Cerebellar cortex (tissue), 1 donor: ENCODE measurements around the gene TCF25.
A peak's percentile ranks its signal among the peaks of the same experiment; 100 is the strongest.
"Not testable (repeated sequence)": the region's sequence is repeated elsewhere in the genome, so short reads cannot be mapped to it uniquely, and the experiment has no call there.

ENCODE experiments used
- DNase-seq: peaks from one replicate; pipeline ENCODE4 v3.0.0-alpha.2; 2015; ENCODE audit warnings: low spot score

The TCF25 gene, protein sequence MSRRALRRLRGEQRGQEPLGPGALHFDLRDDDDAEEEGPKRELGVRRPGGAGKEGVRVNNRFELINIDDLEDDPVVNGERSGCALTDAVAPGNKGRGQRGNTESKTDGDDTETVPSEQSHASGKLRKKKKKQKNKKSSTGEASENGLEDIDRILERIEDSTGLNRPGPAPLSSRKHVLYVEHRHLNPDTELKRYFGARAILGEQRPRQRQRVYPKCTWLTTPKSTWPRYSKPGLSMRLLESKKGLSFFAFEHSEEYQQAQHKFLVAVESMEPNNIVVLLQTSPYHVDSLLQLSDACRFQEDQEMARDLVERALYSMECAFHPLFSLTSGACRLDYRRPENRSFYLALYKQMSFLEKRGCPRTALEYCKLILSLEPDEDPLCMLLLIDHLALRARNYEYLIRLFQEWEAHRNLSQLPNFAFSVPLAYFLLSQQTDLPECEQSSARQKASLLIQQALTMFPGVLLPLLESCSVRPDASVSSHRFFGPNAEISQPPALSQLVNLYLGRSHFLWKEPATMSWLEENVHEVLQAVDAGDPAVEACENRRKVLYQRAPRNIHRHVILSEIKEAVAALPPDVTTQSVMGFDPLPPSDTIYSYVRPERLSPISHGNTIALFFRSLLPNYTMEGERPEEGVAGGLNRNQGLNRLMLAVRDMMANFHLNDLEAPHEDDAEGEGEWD

GRCh38 chr16:89873109-89873971, at the start of gene TCF25:
Gene TCF25, plus strand, starts transcription at chr16:89873592. Its CDS starts 76 bp downstream, at chr16:89873668.
- DNase-seq: peak; percentile 81

GRCh38 chr16:89823824-89824148, 49.6 kb upstream of the TCF25 start:
- not testable (repeated sequence) for DNase-seq

DNA sequence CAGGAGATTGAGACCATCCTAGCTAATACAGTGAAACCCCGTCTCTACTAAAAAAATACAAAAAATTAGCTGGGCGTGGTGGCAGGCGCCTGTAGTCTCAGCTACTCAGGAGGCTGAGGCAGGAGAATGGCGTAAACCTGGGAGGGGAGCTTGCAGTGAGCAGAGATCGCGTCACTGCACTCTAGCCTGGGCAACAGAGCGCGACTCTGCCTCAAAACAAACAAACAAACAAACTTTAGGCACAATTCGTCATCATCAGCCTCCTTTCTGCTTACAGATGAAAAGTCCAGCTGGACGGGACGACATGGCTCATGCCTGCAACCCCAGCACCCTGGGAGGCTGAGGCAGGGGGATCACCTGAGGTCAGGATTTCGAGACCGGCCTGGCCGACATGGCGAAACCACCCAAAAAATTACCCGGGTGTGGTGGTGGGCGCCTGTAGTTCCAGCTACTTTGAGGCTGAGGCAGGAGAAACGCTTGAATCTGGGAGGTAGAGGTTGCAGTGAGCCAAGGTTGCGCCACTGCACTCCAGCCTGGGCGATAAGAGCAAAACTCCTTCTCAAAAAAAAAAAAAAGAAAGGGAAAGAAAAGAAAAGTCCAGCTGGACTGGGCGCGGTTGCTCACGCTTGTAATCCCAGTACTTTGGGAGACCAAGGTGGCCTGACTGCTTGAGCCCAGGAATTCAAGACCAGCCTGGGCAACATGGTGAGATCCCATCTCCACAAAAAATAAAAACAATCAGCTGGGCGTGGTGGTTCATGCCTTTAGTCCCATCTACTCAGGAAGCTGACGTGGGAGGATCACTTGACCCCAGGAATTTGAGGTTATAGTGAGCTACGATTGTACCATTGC, 46.6 kb upstream of the TCF25 start:
- no peak for DNase-seq

GRCh38 chr16:89827383-89828198, 45.8 kb upstream of the TCF25 start:
- peak; percentile 68 for DNase-seq

- DNase-seq: peak; percentile 38
Measured at GRCh38 chr16:89828199-89828869, 45.1 kb upstream of the TCF25 start, which contains the start of gene SPIRE2. Gene SPIRE2, plus strand, starts transcription at chr16:89828475. Its CDS starts 76 bp downstream, at chr16:89828551.

DNA sequence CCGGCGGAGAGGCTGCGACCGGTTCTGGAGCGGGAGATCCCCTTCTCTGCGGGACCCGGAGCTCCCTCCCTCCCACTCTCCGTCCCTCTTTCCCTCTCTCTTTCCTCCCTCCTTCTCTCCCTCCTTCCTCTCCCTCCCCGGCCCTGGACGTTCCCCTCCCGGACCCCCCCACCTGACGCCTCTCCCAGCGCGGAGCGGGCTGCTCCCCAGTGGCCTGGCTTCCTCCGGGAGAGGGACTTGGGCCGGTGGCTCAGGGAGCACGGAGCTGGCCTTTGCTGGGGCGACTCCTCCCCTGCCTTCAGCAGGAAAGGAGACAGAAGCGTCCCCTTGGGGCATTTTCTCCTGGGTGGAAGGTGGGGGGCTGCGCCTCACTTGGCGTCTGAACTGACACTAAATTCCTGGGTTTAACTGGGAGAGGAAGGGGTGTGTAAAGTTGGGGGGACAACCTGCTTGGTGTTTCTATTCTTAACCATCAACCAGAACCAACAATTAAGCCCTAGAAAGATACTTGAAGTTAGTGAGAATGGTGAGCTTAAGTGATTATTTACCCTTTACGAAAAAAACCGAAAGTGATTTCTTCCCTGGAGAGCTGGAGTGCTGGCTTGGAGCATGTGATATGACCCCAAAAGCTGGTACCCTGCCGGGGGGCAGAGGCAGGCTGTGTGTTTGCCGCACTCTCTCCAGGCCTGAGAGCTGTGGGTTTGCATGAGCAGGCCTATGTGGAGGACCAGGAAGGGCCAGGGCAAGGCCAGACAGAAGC, 44.3 kb upstream of the TCF25 start:
- peak; percentile 33 for DNase-seq

DNA sequence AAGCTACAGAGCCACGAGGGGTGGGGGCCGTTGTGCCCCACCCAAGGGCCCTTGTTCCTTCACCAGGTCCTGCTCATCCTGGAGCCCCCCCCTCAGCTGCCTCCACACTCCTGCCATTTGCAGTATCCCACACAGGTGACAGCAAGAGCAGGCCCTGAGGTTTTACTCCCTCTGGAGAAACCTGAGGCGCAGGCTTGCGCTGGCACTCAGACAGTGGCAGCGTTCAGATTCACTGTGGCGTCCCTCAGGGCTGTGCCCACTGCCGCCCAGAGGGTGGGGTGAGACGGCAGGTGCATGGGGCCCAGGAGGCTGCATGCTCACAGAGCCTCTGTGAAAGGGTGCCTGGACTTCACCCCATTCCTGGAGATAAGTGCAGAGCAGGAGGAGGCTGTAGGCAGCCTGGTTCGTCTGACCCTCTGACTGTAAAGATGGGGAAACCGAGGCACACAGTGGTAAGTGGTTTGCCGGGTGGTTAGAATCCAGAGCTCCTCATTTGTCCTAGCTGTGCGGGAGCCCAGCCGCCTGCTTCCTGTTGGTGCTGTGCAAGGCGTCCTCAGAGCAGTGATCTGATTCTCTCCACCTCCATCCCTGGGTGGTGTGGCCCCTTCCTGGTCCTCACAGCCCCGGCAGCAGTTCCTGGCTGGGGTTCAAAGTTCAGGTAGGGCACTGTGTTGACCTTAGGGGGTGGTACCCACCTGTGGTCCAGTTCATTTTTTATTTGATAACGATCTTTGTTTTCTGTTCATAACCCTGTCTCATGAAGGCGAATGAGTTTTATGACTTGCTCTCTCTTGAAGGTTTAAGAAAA, 43.6 kb upstream of the TCF25 start:
- DNase-seq: no peak

DNA sequence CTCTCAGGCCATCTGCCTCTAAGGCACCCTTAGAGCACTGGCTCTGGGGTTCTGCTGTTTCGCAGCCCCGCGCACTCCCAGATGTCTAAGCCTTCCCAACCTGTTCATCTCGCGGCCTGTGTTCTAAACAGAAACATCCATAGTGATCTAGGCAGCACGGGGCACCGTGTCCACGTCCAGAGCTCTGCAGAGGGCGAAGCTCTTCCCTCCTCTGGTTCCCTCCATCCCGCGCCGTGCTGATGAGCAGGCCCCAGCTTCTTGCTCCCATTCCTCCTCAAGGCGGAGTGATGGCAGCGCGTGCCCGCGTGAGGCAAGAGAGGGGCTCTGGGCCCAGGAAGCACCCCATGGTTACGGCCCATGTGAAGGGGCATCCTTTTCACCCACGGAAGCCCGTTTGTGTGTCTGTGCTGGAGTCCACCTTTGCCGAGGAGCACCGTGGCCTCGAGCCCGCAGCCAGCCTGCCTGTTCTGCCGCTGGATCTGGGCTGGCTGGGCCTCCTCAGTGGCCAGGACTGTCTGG, 41.5 kb upstream of the TCF25 start:
- DNase-seq: no peak

DNA sequence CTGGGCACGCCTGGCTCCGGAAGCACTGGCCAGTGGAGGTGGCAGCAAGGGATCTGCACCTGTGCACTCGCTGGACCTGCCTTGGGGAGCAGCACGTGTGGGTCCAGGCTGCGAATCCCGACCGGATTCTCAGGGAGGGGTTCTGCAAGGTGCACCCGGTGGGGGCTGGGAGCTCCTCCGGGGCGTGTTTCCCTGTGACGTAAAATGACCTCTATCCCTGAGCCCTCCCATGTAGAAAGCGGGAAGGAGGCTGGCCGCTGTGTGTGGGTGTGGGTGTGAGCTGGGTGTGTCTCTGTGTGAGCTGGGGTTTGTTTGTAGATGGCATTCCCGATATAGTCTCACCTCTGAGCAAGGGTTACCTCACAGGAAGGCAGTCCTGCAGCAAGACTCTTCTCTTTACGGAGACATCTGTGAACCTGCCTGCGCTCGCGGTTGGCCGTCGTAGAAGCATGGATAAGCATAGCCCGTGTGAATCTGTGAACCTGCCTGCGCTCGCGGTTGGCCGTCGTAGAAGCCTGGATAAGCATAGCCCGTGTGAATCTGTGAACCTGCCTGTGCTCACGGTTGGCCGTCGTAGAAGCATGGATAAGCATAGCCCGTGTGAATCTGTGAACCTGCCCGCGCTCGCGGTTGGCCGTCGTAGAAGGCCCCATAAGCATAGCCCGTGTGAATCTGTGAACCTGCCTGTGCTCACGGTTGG, 39.6 kb upstream of the TCF25 start:
- DNase-seq: not testable (repeated sequence)

DNA sequence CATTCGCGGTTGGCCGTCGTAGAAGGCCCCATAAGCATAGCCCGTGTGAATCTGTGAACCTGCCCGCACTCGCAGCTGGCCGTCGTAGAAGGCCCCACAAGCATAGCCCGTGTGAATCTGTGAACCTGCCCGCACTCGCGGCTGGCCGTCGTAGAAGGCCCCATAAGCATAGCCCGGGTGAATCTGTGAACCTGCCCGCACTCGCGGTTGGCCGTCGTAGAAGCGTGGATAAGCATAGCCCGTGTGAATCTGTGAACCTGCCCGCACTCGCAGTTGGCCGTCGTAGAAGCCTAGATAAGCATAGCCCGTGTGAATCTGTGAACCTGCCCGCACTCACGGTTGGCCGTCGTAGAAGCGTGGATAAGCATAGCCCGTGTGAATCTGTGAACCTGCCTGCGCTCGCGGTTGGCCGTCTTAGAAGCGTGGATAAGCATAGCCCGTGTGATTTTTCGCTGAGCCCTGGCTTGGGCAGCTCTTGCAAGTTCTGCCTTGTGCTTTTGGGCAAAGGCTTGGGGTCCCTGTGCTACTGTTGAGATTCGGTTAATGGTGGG, 38.5 kb upstream of the TCF25 start:
- DNase-seq: not testable (repeated sequence)

GRCh38 chr16:89836484-89836883, 36.9 kb upstream of the TCF25 start:
- not testable (repeated sequence) for DNase-seq

DNA sequence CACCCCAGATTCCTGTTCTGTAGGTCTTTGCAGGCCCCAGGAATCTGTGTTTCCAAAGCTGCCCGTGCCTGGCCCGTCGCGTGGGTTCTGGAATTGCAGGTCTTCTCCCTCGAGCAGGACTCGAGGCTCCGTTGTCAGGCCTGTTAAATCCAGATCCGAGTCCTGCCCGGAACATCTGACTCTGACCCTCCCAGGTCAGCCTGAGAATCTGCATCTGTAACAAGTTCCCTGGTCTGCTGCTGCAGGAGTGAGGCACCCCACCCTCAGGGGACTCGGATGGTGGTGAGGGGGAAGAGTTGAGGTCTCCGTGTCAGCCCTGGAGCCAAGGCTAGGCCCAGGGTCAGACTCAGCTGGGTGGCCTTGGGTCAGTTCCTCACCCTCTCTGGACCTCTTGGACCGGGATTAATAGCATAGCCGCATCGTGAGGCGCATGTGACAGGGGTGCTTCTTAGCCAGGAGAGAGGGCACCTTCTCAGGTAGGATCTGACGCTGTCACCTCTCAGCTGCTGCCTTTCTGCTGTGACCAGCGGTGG, 36.3 kb upstream of the TCF25 start:
- no peak for DNase-seq

DNA sequence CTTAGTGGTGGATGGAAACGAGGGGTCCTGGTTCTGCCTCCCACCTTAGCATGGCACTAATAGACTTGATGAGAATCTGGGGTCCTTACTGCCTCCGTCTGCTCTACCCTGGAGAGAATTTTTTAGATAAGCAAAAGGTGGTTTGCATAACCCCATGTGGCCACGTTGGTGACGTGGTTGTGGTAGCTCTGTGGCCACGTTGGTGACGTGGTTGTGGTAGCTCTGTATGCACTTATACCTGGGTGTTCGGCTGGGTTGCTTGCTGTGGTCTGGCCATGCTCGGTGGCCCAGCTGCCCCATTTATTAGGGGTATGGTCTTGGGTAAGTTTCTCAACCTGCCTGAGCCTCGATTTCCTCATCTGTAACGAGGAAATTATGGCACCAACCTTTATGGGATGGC, 32.1 kb upstream of the TCF25 start:
- DNase-seq: no peak

DNA sequence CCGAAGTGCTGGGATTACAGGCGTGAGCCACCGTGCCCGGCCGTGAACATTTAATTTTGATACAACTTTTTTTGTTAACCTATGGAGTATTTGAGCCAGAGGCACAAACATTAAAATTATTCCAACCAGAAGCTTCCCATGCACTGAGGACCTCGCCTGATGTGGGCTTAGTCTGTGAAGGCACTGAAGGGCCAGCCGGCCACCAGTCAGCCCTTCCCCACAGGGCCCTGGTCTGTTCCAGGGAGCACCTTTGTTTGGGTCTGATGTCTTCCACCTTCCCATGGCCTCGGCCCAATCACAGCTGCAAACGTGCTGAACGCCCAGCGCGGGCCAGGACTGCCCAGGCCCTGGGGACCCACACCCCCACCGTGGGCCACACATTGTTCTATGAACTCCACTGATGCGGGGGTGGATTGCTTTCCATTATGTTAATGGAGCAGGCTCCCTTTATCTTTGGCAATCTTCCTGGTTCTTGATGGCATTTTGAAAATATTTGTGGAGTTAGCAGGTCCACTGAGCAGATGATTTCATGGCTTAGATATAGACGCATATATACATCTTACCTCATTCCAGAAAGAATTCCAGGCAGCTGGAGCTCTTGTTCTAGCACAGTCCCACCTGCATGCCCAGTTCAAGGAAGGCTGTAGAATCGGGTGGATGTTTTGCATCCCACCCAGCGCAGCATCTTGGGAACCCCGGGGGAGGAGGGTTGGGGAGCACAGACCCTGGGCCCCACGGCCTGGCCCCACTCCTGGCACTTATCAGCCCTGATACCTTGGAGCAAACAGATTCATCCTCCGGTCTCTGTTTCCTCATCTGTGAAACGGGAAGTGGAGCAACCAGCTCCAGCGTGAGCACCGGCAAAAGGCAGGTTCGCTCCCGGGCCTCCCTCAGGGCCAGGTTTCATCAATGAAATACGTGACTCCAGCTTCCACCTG, 30.7 kb upstream of the TCF25 start:
- no peak for DNase-seq

GRCh38 chr16:89843409-89844350, 29.7 kb upstream of the TCF25 start:
- DNase-seq: no peak
